GM19099 (cell line): Measurements from ENCODE around the gene NRL.

Experiments used
- POLR2A ChIP-seq: IDR thresholded peaks from 3 replicates; pipeline ENCODE4 v1.6.1; 2011; ENCODE audit warnings: low read depth; ENCODE audit not compliant: insufficient read length; ENCODE audit errors: extremely low read depth

NRL gene

GRCh38 chr14:24098927-24099813, 15.6 kb downstream of the NRL start:
- no peak for TF ChIP-seq POLR2A

GRCh38 chr14:24098229-24098926, 16.4 kb downstream of the NRL start:
- no peak for TF ChIP-seq POLR2A

GRCh38 chr14:24096545-24097181, 18.1 kb downstream of the NRL start:
- no peak for TF ChIP-seq POLR2A

- TF ChIP-seq POLR2A, result peak; percentile 97
These were observed 19.3 kb downstream of the NRL start for GRCh38 chr14:24095271-24096068.

- TF ChIP-seq POLR2A, result no peak
These were observed 19.9 kb downstream of the NRL start for GRCh38 chr14:24094841-24095270.

GRCh38 chr14:24093901-24094840, 20.6 kb downstream of the NRL start, which contains the start of gene PCK2:
TSS of gene PCK2 (plus strand) at chr14:24094311. CDS start at chr14:24094406, 95 bp downstream.
- TF ChIP-seq POLR2A, result peak; percentile 98

- TF ChIP-seq POLR2A, result no peak
These were observed 21.4 kb downstream of the NRL start for GRCh38 chr14:24093207-24093900.

GRCh38 chr14:24092505-24093206, 22.1 kb downstream of the NRL start:
- TF ChIP-seq POLR2A, result no peak

- TF ChIP-seq POLR2A, result no peak
These were observed 22.6 kb downstream of the NRL start for GRCh38 chr14:24092110-24092504.

- no peak for TF ChIP-seq POLR2A
These were observed 24.9 kb downstream of the NRL start for GRCh38 chr14:24089890-24090289.

- no peak for TF ChIP-seq POLR2A
These were observed 26.7 kb downstream of the NRL start for GRCh38 chr14:24088095-24088494.

- no peak for TF ChIP-seq POLR2A
These were observed 27.7 kb downstream of the NRL start for GRCh38 chr14:24087004-24087403.
